Measurements from ENCODE around the gene PIGQ. TPM values are rescaled to one million over a fixed set of nuclear protein-coding genes. Genes with fewer than 3 reads are reported as not detected.

PIGQ gene
- total and polyA plus RNA-seq, 4 donors: 34.9 to 98.2 (median 61.4) TPM

DNA sequence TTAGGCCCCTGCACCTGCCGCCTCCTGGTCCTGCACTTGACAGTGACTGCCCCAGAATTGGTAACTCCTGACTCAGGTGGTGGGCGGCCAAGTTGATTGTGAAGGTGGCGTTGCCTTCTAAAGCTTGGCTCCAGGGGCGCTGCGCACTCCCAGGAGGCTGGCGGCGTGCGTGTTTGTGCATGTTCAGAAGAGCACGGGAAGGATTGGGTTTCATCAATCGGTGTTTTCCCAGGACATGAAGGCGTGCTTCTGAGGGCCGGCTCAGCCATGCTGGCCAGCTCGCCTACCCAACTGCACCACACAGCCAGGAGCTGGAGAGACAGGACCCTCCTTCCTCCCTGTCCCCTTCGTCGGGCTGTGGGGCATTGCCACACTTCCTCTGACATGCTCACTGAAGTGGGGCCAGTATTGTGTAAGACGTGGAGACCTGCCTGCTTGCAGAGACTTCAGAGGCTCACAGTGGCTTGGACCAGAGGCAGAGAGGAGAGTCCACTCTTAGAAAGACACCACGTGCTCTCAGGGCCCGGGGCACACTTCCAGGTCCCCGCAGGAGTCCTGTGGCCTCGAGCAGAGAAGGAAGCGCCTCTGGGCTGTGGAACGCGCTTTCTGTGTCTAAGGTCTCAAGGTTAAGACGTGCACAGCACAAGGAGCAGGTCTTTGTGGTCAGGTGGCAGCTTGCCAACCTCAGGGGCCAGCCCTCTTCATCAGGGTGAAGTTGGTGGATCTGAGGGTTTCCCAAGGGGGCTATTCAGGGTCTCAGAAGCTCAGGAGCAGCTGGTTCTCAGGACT lies 22.9 kb downstream of the PIGQ start:
- Histone ChIP-seq H3K9ac (ENCODE audit: insufficient read depth in 1 of 2, low read length in 2 of 2) (no peak overlapping the region), H3K27me3 (ENCODE audit: control insufficient read depth in 3 of 3, insufficient read depth in 3 of 3, low read length in 2 of 3) (no peaks in the 10 kb centered on the region), H3K4me1 (ENCODE audit: control insufficient read depth in 5 of 5, insufficient read depth in 5 of 5, low read length in 5 of 5) (peaks cover 0 to 38% (median 21%) of the 10 kb centered on the region in 5 donors), H3K27ac (ENCODE audit: low read depth in 1 of 2, low read length in 1 of 2) (peak overlapping the region in 1 of 2 donors; percentile 71), H3K36me3 (ENCODE audit: control insufficient read depth in 4 of 4, insufficient read depth in 4 of 4, low read length in 4 of 4) (peaks cover 0 to 5% (median 3%) of the 10 kb centered on the region in 4 donors), H3K4me3 (no peak overlapping the region), H3K9me3 (ENCODE audit: control insufficient read depth in 4 of 4, insufficient read depth in 3 of 4, low read length in 3 of 4) (no peaks in the 10 kb centered on the region)
- no peak for ATAC-seq (ENCODE audit: insufficient read depth, low FRiP score)
- WGBS, 2 donors: 39 to 49% methylated on average over 24 of the region's 24 CpGs
- DNase-seq: peak in 2 of 3 donors; percentile 29 to 46
- TF ChIP-seq, protein P1, sequence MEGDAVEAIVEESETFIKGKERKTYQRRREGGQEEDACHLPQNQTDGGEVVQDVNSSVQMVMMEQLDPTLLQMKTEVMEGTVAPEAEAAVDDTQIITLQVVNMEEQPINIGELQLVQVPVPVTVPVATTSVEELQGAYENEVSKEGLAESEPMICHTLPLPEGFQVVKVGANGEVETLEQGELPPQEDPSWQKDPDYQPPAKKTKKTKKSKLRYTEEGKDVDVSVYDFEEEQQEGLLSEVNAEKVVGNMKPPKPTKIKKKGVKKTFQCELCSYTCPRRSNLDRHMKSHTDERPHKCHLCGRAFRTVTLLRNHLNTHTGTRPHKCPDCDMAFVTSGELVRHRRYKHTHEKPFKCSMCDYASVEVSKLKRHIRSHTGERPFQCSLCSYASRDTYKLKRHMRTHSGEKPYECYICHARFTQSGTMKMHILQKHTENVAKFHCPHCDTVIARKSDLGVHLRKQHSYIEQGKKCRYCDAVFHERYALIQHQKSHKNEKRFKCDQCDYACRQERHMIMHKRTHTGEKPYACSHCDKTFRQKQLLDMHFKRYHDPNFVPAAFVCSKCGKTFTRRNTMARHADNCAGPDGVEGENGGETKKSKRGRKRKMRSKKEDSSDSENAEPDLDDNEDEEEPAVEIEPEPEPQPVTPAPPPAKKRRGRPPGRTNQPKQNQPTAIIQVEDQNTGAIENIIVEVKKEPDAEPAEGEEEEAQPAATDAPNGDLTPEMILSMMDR (IDR thresholded peaks at IDR 0.05; ENCODE audit: control extremely low read depth, extremely low read depth): no peak

GRCh38 chr16:593406-593805 lies 23.6 kb downstream of the PIGQ start:
- ATAC-seq (ENCODE audit: insufficient read depth, low FRiP score): no peak
- Histone ChIP-seq H3K27ac (ENCODE audit: low read depth in 1 of 2, low read length in 1 of 2) (peak overlapping the region in 1 of 2 donors; percentile 71), H3K9me3 (ENCODE audit: control insufficient read depth in 4 of 4, insufficient read depth in 3 of 4, low read length in 3 of 4) (no peaks in the 10 kb centered on the region), H3K9ac (ENCODE audit: insufficient read depth in 1 of 2, low read length in 2 of 2) (no peak overlapping the region), H3K4me1 (ENCODE audit: control insufficient read depth in 5 of 5, insufficient read depth in 5 of 5, low read length in 5 of 5) (peaks cover 0 to 31% (median 21%) of the 10 kb centered on the region in 5 donors), H3K4me3 (no peak overlapping the region), H3K36me3 (ENCODE audit: control insufficient read depth in 4 of 4, insufficient read depth in 4 of 4, low read length in 4 of 4) (peaks cover 0 to 5% (median 3%) of the 10 kb centered on the region in 4 donors), H3K27me3 (ENCODE audit: control insufficient read depth in 3 of 3, insufficient read depth in 3 of 3, low read length in 2 of 3) (no peaks in the 10 kb centered on the region)
- DNase-seq: peak in 1 of 3 donors; percentile 19
- TF ChIP-seq, protein P1 (IDR thresholded peaks at IDR 0.05; ENCODE audit: control extremely low read depth, extremely low read depth): no peak
- WGBS, 2 donors: 70 to 87% methylated on average over 9 of the region's 9 CpGs

DNA sequence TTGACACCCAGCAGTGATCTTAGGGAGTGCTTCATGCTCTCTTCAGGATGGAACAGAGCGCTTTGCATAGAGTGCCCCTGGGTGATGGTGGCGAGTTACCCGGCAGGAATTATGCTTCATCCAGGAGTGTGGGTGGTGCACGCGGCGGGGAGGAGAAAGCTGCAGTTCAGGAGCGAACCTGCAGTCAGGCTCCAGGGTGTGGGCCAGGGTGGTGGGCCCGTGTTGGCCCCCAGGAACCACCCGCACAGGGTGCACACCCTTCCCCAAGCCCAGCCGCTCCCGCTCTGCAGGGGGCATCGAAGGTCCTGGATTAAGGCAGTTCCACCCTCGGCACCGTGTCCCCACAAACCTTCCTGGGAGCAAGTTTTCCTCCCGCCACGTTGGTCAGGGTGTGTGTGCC lies 24.0 kb downstream of the PIGQ start:
- TF ChIP-seq, protein P1 (IDR thresholded peaks at IDR 0.05; ENCODE audit: control extremely low read depth, extremely low read depth): no peak

More for the DNA sequence above, 24.0 kb downstream of the PIGQ start:
- Histone ChIP-seq H3K36me3 (ENCODE audit: control insufficient read depth in 4 of 4, insufficient read depth in 4 of 4, low read length in 4 of 4) (peaks cover 0 to 5% (median 4%) of the 10 kb centered on the region in 4 donors), H3K4me3 (no peak overlapping the region), H3K9me3 (ENCODE audit: control insufficient read depth in 4 of 4, insufficient read depth in 3 of 4, low read length in 3 of 4) (no peaks in the 10 kb centered on the region), H3K27me3 (ENCODE audit: control insufficient read depth in 3 of 3, insufficient read depth in 3 of 3, low read length in 2 of 3) (no peaks in the 10 kb centered on the region), H3K4me1 (ENCODE audit: control insufficient read depth in 5 of 5, insufficient read depth in 5 of 5, low read length in 5 of 5) (peaks cover 0 to 31% (median 21%) of the 10 kb centered on the region in 5 donors), H3K27ac (ENCODE audit: low read depth in 1 of 2, low read length in 1 of 2) (peak overlapping the region in 1 of 2 donors; percentile 71), H3K9ac (ENCODE audit: insufficient read depth in 1 of 2, low read length in 2 of 2) (no peak overlapping the region)
- 80 to 91% methylated on average over 16 of the region's 16 CpGs for WGBS, 2 donors
- DNase-seq (no peak), ATAC-seq (ENCODE audit: insufficient read depth, low FRiP score) (no peak)

Data from lung (tissue), 12 donors.